ENCODE measurements around the gene KIF26B.

Gene KIF26B

GRCh38 chr1:245469006-245469405 is 314.2 kb downstream of the KIF26B start:
- no peak overlapping the region for H3K27ac ChIP-seq
- TF ChIP-seq CTCF (conservative IDR thresholded peaks at IDR 0.05): no peak

- TF ChIP-seq CTCF (conservative IDR thresholded peaks at IDR 0.05): no peak
- H3K27ac ChIP-seq: no peak overlapping the region
Observed at GRCh38 chr1:245469734-245470133, 314.9 kb downstream of the KIF26B start.

- H3K27ac ChIP-seq: no peak overlapping the region
- no peak for TF ChIP-seq CTCF (conservative IDR thresholded peaks at IDR 0.05)
Observed at GRCh38 chr1:245475126-245475525, 320.3 kb downstream of the KIF26B start.

GRCh38 chr1:245475961-245476516 is 321.3 kb downstream of the KIF26B start:
- no peak for TF ChIP-seq CTCF (conservative IDR thresholded peaks at IDR 0.05)
- no peak overlapping the region for H3K27ac ChIP-seq

- H3K27ac ChIP-seq: no peak overlapping the region
- no peak for TF ChIP-seq CTCF (conservative IDR thresholded peaks at IDR 0.05)
Observed at GRCh38 chr1:245477941-245478340, 323.2 kb downstream of the KIF26B start.

- TF ChIP-seq CTCF (conservative IDR thresholded peaks at IDR 0.05): no peak
- no peak overlapping the region for H3K27ac ChIP-seq
Observed at GRCh38 chr1:245480393-245481120, 325.8 kb downstream of the KIF26B start.

- no peak for TF ChIP-seq CTCF (conservative IDR thresholded peaks at IDR 0.05)
- no peak overlapping the region for H3K27ac ChIP-seq
Observed at GRCh38 chr1:245481261-245481660, 326.5 kb downstream of the KIF26B start.

All from VCaP (cell line).